ENCODE measurements around the gene RASGRP3.

DNA sequence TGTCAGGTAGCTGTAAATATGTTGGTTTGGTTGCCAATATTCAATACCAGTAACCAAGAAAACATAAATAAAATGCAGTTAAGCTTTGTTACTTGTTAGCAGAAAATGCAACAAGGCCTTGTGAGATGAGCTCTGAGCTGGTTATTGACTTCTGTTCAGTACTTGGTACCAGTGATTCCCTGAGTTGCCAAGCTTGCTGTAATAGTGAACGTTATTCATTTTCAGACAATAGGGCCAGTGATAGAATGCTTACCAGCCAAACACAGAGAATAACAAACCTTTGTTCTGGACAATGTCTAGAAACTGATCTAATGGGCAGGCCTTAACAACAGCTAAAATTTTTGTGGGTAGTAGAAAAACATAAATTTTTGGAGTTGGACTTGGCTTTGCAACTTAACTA is 29.5 kb downstream of the RASGRP3 start:
- TF ChIP-seq POLR2AphosphoS5 (IDR thresholded peaks at IDR 0.05): no peak
- TF ChIP-seq, protein P1, sequence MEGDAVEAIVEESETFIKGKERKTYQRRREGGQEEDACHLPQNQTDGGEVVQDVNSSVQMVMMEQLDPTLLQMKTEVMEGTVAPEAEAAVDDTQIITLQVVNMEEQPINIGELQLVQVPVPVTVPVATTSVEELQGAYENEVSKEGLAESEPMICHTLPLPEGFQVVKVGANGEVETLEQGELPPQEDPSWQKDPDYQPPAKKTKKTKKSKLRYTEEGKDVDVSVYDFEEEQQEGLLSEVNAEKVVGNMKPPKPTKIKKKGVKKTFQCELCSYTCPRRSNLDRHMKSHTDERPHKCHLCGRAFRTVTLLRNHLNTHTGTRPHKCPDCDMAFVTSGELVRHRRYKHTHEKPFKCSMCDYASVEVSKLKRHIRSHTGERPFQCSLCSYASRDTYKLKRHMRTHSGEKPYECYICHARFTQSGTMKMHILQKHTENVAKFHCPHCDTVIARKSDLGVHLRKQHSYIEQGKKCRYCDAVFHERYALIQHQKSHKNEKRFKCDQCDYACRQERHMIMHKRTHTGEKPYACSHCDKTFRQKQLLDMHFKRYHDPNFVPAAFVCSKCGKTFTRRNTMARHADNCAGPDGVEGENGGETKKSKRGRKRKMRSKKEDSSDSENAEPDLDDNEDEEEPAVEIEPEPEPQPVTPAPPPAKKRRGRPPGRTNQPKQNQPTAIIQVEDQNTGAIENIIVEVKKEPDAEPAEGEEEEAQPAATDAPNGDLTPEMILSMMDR (IDR thresholded peaks at IDR 0.05): no peak
- no peak for TF ChIP-seq POLR2A (IDR thresholded peaks at IDR 0.05)
